Measurements from ENCODE around the gene NOVA2.

- no peak for TF ChIP-seq CTCF (IDR thresholded peaks at IDR 0.05)
- no peak for TF ChIP-seq POLR2A (IDR thresholded peaks at IDR 0.05)
- no peak for TF ChIP-seq EP300 (IDR thresholded peaks at IDR 0.05; ENCODE audit: low read depth)
Measured at GRCh38 chr19:45917421-45918091, 56.1 kb downstream of the NOVA2 start.

Measured in transverse colon (tissue), 3 donors.